Middle frontal gyrus (tissue), 1 donor: Measurements from ENCODE around the gene YTHDC1.

ENCODE experiments used
- DNase-seq: peaks from one replicate; pipeline ENCODE4 v3.0.0-alpha.2; 2015; ENCODE audit warnings: low spot score; ENCODE audit errors: extremely low spot score

Gene YTHDC1

DNA sequence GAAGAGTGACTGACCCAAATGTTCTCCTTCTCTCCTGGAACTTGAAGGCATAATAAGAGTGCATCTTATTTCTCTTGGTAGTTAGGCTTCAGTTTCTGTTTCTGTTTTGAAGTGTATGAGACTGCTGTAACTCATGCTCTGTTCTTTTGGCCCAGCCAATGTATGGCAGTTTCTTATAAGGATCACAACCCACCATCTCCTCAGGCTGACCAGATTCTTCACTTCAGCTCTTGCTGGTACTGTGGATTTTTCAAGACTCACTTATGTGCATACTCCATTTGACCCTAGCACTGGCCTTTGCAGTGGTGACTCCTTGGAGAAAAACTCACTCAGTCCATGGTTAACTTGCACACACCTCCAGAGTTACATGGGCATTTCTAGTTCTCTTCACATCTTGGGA, 9.6 kb upstream of the YTHDC1 start:
- DNase-seq, result no peak

DNA sequence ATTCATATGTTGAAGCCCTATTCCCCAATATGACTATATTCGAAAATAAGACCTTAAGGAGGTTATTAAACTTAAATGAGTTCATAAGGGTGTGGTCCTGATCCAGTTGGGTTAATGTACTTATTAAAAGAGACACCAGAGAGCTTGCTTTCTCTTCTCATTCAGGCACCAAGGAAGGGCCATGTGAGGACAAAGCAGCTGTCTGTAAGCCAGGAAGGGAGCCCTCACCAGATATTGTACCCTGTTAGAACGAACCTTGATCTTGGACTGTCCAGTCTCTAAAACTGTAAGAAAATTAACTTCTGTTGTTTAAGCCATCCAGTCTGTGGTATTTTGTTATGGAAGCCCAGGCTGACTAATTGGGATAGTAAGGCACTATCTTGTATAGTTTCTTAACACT, 9.1 kb upstream of the YTHDC1 start:
- DNase-seq, result no peak

DNA sequence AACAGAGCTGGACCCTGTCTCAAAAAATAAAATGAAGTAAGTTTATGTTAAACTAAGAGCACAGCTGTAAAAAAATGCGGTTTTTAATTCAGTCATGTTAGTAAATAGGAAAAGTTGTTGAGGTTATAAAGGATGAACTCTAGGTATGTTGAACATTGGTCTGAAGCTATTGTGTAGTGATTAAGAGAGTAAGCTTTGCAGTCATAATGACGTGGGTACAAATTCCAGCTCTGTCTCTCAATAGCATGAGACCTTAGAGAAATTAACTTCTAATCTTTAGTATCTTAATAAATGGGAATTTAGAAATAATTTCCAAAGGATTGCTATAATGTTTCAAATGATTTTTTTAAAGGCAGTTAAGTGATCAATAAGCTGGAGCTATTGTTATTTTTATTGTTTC, 2.9 kb upstream of the YTHDC1 start:
- DNase-seq, result no peak

DNA sequence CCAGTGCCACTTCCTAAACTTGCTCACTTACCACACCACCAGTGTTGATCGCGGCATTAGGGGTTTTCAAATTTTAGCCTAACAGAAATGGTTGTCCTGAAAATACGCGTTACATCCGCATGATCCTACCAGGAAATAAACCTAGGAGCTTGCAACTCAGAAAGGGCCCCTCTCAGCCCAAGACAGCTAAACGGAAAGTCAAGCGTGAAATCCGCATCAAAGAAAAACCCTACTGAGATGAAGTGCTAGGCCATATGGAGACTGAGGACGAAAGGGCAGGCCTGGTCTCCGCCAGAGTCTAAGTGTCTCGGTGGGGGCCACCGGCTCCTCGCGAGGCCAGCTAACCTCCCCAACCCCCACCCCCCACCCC, 626 bp downstream of the YTHDC1 start:
- no peak for DNase-seq

DNA sequence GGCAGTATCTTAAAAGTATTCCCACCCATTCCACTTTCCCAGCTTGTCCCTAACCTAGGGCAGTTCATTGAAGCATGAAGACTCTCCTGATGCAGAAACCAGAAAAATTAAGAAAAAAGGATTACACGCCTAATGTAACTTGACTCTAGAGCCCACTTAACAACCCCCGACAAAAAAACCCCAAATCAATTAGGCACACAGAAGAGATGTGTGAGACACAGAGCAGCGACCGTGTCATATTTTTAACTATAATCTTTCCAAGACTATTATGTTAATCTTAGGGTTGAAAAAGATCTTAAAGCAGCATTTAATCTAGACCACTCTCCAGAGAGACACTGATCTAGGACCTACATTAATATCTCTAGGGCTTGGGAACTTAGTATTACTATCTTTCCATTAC, 1.3 kb downstream of the YTHDC1 start:
- DNase-seq, result no peak

DNA sequence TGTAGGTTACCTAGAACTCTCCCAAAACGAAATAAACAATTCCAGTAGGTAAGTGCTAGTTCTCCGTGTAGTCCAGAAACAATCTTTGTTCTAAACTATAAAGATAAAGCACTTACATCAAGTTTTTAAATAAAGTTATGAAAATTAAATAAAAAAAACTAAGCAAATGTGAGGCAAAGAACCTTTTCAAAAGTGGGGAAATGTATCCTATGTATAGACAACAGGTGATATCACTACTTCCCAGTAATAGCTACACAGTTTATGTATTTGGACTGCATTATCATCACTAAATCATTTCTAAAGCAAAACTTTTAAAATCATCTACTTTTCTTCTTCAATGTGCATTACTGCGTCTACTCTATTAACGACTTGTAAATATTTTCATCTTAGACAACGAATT, 2.0 kb downstream of the YTHDC1 start:
- no peak for DNase-seq

DNA sequence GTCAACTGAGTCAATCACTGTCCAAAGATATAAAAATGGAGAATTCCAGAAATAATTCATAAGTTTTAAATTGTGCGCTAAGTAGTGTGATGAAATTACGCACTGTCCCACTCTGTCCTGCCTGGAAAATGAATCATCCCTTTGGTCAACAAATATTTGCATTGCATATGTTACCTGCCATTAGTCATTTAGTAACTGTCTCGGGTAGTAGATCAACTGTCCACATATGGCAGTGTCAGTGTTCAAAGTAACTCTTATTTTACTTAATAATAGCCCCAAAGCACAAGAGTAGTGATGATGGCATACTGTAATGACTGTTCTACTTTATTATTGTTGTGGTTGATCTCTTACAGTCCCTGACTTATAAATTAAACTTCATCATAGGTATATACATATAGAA, 3.4 kb downstream of the YTHDC1 start:
- DNase-seq, result no peak

DNA sequence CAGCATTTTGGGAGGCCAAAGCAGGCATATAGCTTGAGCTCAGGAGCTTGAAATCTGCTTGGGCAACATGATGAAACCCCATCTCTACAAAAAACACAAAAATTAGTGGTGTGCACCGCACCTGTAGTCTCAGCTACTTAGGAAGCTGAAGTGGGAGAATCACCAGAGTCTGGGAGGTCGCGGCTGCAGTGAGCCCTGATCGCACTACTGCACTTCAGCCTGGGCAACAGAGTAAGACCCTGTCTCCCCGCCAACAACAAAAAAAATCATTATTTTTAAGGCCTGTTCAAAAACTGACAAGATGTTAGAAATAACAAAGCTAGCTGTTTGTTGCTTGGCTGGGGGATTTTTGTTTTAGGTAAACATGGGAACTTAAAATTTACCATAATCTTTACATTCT, 5.1 kb downstream of the YTHDC1 start:
- DNase-seq, result no peak

DNA sequence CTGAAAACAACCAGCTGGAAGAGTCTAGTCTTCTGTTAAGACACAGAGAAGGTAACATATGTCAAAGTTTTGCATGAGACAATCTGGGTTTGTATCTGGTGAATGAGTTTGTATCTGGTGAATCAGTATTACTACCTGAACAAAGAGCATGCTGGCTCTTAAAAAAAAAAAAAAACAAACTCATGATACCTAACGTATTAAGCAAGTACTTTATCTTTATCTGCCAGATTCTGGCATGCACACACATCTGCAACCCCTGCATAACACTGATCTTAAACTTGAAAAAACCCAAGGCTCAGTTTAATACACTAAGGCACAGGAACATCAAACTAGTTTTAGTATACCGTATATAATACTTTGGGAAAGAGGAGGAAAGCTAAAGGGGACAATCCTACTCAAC, 5.8 kb downstream of the YTHDC1 start:
- no peak for DNase-seq

DNA sequence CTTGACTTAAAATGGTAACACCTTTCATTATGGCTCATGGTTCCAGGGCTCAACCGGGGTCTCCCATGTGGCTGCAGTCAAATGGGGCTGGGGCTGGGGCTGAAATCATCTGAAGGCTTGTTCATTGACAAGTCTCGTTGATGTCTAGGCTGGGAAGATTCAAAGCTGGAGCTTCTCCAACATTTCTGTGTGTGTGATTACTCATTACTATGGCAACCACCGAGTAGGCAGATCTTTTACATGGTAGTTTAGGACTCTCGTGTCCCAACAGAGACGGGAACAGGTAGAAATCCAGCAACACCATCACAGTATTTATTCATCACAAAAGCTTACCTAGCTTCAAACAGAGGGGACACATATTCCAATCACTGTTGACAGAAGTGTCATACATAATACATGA, 7.8 kb downstream of the YTHDC1 start:
- DNase-seq, result no peak

DNA sequence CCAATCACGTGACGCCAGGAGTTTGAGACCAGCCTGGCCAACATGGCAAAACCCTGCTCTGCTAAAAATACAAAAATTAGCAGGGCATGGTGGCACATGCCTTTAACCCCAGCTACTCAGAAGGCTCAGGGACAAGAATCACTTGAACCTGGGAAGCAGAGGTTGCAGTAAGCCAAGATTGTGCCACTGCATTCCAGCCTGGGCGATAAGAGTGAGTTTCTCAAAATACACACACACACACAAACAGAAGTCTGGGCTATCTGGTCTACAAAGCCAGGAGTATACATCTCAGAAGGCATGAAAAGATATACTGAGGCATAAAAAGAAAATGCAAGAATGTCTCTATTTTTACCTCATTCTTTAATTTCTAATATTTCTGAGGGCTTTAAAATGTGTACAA, 11.3 kb downstream of the YTHDC1 start:
- DNase-seq, result no peak

DNA sequence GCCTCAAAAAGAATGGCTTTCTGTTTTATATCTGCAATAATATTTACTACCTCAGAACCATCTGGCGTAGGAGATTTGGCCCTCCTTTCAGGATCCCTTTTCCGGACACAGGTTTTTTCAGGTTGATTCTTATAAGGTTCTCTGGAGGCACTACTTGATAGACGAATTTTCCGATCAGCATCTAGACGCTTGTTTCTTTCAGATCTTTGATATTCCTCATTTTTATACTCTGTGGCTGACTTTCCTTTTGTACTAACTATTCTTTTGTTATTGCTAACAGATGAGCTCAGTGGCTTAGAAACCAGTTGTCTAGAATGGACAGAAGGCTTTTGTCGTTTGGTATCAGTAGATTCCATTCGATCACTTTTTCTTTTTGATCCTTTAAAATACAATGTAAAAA, 12.4 kb downstream of the YTHDC1 start:
- DNase-seq, result no peak

DNA sequence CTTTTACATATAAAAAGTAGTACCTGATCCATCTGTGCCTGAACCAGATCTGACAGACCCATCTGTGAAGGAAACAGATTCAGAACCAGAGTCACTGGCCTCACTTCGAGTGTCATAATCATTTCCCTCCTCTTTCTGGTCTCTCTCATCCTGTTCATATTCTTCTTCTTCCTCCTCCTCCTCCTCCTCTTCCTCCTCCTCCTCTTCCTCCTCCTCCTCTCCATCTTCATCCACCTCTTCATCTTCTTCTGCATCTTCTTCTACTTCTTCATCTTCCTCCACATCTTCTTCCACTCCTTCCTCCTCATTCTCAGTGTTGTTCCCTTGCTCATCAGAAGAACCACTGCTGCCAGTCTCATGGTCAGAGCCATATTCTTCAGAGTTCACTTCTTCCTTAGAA, 12.9 kb downstream of the YTHDC1 start:
- no peak for DNase-seq

DNA sequence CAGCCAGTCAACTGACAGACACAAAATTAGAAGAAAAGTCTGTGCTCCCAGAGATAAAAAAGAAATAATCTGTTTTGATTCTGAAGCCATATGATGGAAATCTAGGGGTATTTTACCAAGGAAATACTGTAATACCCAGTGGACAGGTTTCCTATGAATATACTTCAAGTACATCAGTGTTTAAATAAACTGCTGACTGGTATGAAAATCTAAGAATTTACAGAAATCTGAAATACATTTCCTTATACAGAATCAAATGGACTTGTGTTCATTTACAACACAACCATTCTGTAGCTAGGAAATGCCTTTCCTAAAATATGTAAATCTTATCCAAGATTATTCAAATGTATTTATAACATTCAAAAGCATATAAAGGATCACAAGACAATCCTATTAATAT, 13.4 kb downstream of the YTHDC1 start:
- DNase-seq, result no peak

DNA sequence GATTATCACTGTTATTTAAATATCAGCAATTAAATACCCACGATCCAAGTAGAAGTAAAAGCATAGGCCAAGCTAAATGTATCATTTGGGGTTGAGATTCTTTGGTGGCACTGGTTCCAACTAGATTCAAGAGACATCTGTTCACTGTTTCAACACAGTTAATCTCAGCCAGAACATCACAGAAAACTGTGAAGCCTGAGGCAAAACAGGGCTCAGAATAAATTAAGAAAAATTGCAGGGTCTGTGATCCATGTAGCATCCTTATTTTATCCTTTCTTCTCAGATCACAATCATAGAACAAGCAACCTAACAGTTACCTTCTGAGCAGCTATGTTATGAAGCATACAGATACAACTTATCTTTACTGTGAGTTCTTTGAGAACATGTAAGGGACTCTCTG, 23.7 kb downstream of the YTHDC1 start:
- no peak for DNase-seq

DNA sequence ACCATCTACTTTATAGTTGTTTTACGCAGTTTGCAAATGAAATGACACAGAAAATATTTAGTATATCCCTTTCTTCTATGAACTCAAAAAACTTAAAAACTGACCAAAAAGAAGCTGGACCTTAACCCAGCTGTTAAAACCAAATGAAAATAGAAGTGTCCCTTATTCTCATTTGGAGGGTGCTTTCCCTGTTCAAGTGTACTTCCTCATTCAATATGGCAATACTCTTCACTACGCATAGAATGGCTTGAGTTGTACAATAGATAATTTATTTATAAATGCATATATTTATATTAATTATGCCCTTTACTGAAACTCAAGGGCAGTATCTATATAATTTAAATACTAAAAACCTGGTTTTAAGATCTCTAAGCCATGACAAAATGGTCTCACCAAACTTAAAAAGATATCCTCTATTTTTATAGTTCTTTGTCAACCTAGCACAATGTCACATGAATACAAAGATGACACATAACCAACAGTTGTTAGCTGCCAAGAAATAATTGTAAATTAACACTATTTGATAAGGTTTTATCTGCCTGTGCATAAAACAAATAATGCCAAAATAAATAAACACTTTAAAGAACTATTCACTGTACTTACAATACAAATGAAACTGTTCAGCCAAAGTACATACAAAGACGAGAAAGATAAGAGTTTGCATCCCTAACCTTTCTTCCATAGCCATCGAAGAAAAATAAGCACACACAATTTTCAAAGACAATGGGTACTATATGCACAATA, 25.2 kb downstream of the YTHDC1 start:
- no peak for DNase-seq

DNA sequence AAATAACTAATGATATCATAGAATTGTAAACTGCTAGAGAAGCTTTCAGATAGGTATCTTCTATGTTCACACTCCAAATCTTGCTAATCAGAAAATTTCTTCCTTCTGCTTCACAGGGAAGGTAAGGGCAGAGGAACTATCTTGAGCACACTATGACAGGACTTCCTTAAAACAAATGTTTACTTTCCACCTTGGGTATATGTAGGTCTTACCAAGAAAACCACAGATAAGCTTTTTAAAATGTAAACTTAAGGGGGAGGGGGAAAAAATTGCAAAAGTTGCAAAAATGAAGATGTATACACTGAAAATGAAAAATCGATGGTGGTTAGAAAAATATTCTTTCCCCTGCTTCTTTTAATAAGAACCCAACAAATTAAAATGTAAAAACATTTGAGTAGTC, 30.9 kb downstream of the YTHDC1 start:
- DNase-seq, result no peak

DNA sequence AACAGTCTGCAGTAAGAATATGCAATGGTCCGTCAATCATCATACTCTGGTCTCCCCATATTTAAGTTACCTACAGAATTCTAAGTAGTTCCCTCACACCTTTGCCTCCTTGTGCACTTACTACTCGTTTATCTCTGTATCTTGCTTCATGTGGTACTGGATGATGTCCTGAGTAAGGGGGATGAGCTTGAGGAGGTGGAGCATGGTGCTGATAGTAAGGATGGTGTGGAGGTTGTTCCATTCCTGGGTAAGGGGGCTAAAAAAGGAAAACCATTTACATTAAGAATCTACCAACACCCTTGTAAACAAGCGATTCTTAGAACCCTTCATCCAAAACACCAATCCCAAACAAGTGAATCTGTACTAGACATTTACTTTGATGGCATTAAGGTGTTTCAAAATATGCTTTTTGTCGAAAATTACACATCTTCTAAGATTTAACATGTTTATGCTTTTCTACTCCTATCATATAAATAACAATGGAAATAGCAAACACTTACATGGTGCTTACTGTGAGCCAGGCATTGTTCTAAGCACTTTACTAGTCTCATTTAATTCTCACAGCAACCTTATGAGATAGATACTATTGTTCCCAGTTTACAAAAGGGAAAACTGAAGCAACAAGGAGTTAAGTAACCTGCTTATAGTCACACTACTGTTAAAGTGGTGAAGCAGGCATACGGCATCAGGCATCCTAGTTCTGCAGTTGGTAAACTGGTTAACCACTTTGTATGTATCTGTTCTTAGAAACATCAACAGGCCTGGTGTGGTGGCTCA, 33.5 kb downstream of the YTHDC1 start:
- no peak for DNase-seq

DNA sequence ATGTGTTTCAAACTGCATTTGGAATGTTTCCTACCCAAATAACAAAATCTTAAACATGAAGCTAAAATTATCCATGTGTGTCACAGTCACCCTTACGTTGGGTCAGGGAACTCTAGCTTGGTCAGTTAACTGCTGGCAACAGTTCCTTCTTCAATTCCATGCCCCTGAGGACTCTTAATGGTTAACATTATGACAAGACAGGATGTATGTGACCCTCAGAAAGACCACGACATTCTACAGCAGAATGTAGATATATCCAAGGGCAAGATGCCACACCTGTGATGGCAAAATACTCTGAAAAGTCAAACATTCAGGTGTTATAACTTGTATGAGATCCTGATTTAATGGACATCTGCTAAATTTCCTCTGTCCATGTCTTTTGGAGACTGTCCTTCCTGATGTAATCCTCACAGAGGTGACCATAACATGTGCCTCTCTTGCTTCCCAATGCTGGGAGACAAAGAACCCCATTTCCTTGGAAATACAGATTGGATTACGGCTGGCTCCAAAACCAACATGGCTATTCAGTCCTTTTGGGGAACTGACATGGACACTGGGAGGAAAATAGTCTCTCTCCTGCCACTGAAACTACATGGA, 39.1 kb downstream of the YTHDC1 start:
- DNase-seq, result no peak

DNA sequence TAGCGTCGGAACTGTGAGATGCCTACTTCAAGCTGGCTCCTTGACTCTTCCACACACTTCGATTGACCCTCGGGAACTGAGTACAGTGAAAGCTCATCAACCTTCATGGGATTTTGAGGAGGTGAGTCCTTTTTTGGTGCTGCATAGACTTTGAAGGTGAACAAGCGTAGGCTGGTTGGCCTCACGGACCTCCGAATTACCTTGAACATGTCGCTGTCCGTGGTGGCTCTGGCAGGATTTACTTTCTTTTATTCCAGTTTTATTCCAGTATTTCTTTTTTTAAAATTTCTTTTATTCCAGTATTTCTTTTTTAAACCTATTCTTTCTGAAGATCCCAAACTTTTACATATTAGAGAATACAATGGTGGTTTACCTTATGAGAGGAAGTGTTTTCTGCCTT, 45.2 kb downstream of the YTHDC1 start:
- no peak for DNase-seq

DNA sequence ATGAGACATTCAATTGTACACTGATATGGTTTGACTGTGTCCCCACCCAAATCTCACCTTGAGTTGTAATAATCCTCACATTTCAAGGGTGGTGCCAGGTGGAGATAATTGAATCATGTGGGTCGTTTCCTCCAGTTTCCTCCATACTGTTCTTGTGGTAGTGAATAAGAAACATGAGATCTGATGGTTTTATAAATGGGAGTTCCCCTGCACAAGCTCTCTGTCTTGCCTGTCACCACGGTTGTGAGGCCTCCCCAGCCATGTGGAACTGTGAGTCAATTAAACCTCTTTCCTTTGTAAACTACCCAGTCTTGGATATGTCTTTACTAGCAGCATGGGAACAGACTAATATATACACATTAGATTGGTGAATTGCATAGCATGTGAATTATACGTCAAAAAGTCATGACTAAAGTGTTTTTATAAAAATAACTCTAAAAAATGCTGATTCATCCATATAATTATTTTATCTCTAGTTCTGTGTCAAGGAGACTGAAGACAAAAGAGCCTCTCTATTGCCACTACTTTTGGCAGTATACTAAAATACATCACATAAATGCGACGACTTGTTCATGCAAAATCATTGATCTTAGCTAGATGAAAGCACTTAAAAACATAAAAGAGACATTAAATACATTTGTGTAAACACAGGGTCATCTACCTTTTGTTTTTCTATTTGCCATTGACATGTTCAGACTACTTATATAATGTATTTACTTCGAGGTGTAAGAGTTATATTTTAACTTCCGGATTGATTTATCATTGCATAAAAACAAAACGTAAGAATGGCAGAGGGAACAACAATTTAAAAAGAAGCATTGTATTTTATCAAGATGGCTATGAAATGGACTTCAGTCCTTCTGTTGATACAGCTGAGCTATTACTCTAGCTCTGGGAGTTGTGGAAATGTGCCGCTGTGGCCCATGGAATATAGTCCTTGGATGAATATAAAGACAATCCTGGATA, 50.1 kb downstream of the YTHDC1 start:
- DNase-seq, result no peak

DNA sequence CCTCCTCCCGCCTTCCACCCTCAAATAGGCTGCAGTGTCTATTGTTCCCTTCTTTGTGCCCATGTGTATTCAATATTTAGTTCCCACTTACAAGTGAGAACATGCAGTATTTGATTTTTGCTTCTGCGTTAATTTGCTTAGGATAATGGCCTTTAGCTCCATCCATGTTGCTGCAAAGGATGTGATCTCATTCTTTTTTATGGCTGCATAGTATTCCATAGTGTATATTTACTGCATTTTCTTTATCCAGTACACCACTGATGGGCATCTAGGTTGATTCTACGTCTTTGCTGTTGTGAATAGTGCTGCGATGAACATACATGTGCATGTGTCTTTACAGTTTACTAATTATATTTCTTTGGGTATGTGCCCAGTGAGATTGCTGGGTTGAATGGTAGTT, 52.8 kb downstream of the YTHDC1 start:
- no peak for DNase-seq
